OCI-LY7 (cell line): ENCODE results near the gene SSRP1. TPM values are rescaled to one million over a fixed set of nuclear protein-coding genes. Genes with fewer than 3 reads are reported as not detected.

Source experiments
- BruUV-seq: library from RNA; stranded (reverse); fragments of 400-500 nt; replicated peaks from 2 replicates; lab custom pipeline; 2021; lab: Mats Ljungman, UMichigan
- CTCF ChIA-PET: fragments of 300-600 bp; sonication (Branson Sonifier 250); formaldehyde crosslinking; loops from one replicate; lab custom pipeline; 2022; ENCODE audit warnings: antibody characterized with exemption; ENCODE audit not compliant: unreplicated experiment; lab: Charles Lee
- POLR2A ChIA-PET: fragments of 300-600 bp; sonication (Branson Sonifier 250); formaldehyde crosslinking; loops from one replicate; lab custom pipeline; 2022; ENCODE audit warnings: antibody characterized with exemption; lab: Charles Lee
- DNase-seq: peaks from one replicate; pipeline ENCODE4 v3.0.0-alpha.2; 2015; ENCODE audit warnings: low spot score
- H2AFZ ChIP-seq: fragments of 200-600 bp; sonication (generic), shearing (Covaris generic); 2 replicates; pipeline ENCODE4 v1.6.1; 2014; ENCODE audit warnings: mild to moderate bottlenecking, antibody characterized with exemption, low read length, moderate library complexity
- H3K27ac ChIP-seq: fragments of 200-600 bp; sonication (generic); 2 replicates; pipeline ENCODE4 v1.5.1; 2014; ENCODE audit warnings: mixed run types, low read depth, mild to moderate bottlenecking, moderate library complexity, low read length, inconsistent platforms; ENCODE audit not compliant: poor library complexity, severe bottlenecking
- H3K36me3 ChIP-seq: fragments of 200-600 bp; sonication (generic); 2 replicates; pipeline ENCODE4 v1.6.1; 2014; ENCODE audit warnings: mild to moderate bottlenecking, antibody characterized with exemption, low read length, moderate library complexity, mixed read lengths; ENCODE audit not compliant: insufficient read depth
- H3K4me1 ChIP-seq: fragments of 200-600 bp; sonication (generic); 2 replicates; pipeline ENCODE4 v1.5.1; 2014; ENCODE audit warnings: mild to moderate bottlenecking, low read length; ENCODE audit not compliant: insufficient read depth, poor library complexity, severe bottlenecking
- H3K4me2 ChIP-seq: fragments of 200-600 bp; sonication (generic); 2 replicates; pipeline ENCODE4 v1.6.1; 2014; ENCODE audit warnings: mild to moderate bottlenecking, low read length
- H3K4me3 ChIP-seq: fragments of 200-600 bp; sonication (generic); 2 replicates; pipeline ENCODE4 v1.5.1; 2014; ENCODE audit warnings: mild to moderate bottlenecking, low read depth, low read length; ENCODE audit not compliant: poor library complexity, severe bottlenecking
- H3K79me2 ChIP-seq: fragments of 200-600 bp; sonication (generic); 2 replicates; pipeline ENCODE4 v1.6.1; 2016; ENCODE audit warnings: low read depth, mild to moderate bottlenecking, low read length, moderate library complexity, mixed read lengths; ENCODE audit not compliant: insufficient read depth
- H3K9me2 ChIP-seq: fragments of 200-600 bp; sonication (generic); 2 replicates; pipeline ENCODE4 v1.6.1; 2016; ENCODE audit warnings: mild to moderate bottlenecking, low read length, mixed read lengths; ENCODE audit not compliant: insufficient read depth
- H3K9me3 ChIP-seq: fragments of 200-600 bp; sonication (generic); 2 replicates; pipeline ENCODE4 v1.6.1; 2014; ENCODE audit warnings: mild to moderate bottlenecking, mixed run types, low read length, mixed read lengths
- H4K20me1 ChIP-seq: fragments of 200-600 bp; sonication (generic); 2 replicates; pipeline ENCODE4 v1.6.1; 2014; ENCODE audit warnings: mild to moderate bottlenecking, antibody characterized with exemption, low read length, moderate library complexity, mixed read lengths; ENCODE audit not compliant: insufficient read depth
- EZH2phosphoT487 ChIP-seq: fragments of 200-600 bp; sonication (generic); IDR thresholded peaks from 2 replicates; pipeline ENCODE4 v1.6.1; 2018; ENCODE audit warnings: low read depth, borderline replicate concordance, mild to moderate bottlenecking, mixed run types, antibody characterized with exemption, low read length, moderate library complexity, mixed read lengths
- intact Hi-C: fragments of 100-400 bp; cut with micrococcal nuclease; formaldehyde crosslinking; loops from one replicate; pipeline ENCODE4 v1.10.0; 2022; ENCODE audit not compliant: unreplicated experiment
- total RNA-seq, 2 experiments: library from RNA; depleted of rRNA in 1 of 2; stranded (reverse); fragments of >200 nt in 1 of 2; shearing (Covaris generic) in 1 of 2; gene quantifications; 2 replicates each; pipeline ENCODE4 v1.2.3, GENCODE V29; 2014 to 2022
- TF ChIP-seq, protein P1 (sequence below): fragments of 200-600 bp; sonication (generic); conservative IDR thresholded peaks from 2 replicates; pipeline ENCODE4 v1.5.1; 2014; ENCODE audit warnings: mild to moderate bottlenecking, antibody characterized with exemption, low read length, moderate library complexity, mixed read lengths

SSRP1 gene
- total RNA-seq, 2 experiments from 2014 or later: 146 to 221 TPM

DNA sequence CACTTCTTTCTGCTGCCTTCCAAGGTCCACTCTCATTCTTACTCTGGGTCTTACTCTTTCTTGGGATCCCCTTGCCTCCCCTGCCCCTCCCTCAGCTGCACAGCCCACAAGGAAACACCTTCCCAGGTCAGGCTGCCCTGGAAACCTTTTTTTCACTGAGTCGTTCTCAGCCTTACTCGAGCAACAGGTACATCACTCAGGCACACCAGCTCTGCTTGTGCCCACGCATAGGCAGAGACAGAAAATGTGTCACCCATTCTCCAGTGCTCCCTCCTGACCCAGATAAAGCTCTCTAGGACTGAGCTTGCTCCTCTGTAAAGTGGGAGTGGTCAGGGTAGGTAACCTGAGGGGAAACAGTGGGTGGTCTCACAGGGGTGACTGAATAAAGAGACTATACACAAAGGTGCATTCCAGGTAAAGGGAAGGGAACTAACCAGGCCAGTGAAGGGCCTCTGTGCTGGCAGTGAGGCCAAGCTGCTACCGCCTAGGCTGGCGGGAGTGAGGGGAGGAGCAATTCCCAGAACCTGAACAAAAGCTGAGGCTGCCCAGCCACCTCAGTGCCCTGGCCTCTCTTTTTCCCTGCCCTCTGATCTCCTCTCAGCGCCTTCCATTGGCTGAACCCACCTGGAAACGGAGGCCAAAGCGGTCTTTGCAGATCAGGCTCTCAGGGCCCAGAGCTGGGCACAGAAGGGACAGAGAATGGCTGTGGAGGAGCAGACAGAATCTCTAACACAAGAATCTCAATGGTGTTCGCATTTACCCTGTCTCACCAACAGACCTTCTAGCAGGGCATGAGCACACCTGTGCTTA lies 29.4 kb upstream of the SSRP1 start:
- Histone ChIP-seq H4K20me1 (no peaks in the 10 kb centered on the region), H2AFZ (no peak overlapping the region), H3K4me2 (no peak overlapping the region), H3K9me3 (no peaks in the 10 kb centered on the region), H3K79me2 (no peaks in the 10 kb centered on the region), H3K9me2 (no peaks in the 10 kb centered on the region), H3K27ac (no peak overlapping the region), H3K36me3 (no peaks in the 10 kb centered on the region), H3K4me1 (no peaks in the 10 kb centered on the region), H3K4me3 (no peak overlapping the region)
- intact Hi-C loops: no loop called here
- BruUV-seq: no TSS peak
- DNase-seq: no peak
- CTCF ChIA-PET: interaction anchor here (0.6 kb wide), 1 partner anchor 19 kb away, joined by 6 read pairs; no protein-coding TSS in a partner anchor
- TF ChIP-seq EZH2phosphoT487: no peak
- TF ChIP-seq, protein P1, sequence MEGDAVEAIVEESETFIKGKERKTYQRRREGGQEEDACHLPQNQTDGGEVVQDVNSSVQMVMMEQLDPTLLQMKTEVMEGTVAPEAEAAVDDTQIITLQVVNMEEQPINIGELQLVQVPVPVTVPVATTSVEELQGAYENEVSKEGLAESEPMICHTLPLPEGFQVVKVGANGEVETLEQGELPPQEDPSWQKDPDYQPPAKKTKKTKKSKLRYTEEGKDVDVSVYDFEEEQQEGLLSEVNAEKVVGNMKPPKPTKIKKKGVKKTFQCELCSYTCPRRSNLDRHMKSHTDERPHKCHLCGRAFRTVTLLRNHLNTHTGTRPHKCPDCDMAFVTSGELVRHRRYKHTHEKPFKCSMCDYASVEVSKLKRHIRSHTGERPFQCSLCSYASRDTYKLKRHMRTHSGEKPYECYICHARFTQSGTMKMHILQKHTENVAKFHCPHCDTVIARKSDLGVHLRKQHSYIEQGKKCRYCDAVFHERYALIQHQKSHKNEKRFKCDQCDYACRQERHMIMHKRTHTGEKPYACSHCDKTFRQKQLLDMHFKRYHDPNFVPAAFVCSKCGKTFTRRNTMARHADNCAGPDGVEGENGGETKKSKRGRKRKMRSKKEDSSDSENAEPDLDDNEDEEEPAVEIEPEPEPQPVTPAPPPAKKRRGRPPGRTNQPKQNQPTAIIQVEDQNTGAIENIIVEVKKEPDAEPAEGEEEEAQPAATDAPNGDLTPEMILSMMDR: no peak
- POLR2A ChIA-PET: no interaction called here

GRCh38 chr11:57363131-57364080 lies 27.7 kb upstream of the SSRP1 start:
- CTCF ChIA-PET: interaction anchor here (0.6 kb wide), 1 partner anchor 37 kb away, joined by 3 read pairs; no protein-coding TSS in a partner anchor
- no peak overlapping the region for H3K4me3 ChIP-seq
- no peaks in the 10 kb centered on the region for H3K4me1 ChIP-seq
- no peaks in the 10 kb centered on the region for H3K79me2 ChIP-seq
- no peak overlapping the region for H3K27ac ChIP-seq
- no peaks in the 10 kb centered on the region for H3K9me3 ChIP-seq
- intact Hi-C loops: no loop called here
- TF ChIP-seq, protein P1: no peak
- TF ChIP-seq EZH2phosphoT487: no peak
- no peaks in the 10 kb centered on the region for H4K20me1 ChIP-seq
- no TSS peak for BruUV-seq
- H2AFZ ChIP-seq: no peak overlapping the region
- no peak for DNase-seq
- H3K36me3 ChIP-seq: no peaks in the 10 kb centered on the region
- H3K9me2 ChIP-seq: no peaks in the 10 kb centered on the region
- no peak overlapping the region for H3K4me2 ChIP-seq
- POLR2A ChIA-PET: interaction anchor here (1.2 kb wide), 1 partner anchor 373 kb away, joined by 3 read pairs; no protein-coding TSS in a partner anchor
